ENCODE data around the gene ZNF599. TPM values are rescaled to one million over a fixed set of nuclear protein-coding genes. Genes with fewer than 3 reads are reported as not detected.

ZNF599 gene
- total and polyA plus RNA-seq, 12 donors = 2.6 to 5.0 (median 3.5) TPM

DNA sequence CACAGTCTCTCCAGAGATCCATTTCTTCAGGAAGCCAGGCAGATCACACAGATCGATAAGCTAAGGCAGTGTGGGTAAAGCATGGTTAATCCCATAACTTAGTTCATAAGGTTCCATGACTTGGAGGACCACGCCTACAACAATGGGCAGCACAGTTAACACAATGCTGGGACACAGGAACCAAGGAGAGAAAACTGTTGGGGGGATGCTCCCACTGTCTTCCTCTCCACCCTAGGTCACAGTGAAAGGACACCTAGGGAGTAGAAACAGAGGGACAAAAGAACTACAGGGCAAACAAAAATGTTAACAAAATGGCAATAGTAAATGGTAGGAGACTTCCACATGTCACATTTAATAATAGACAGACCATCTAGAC lies 59.8 kb downstream of the ZNF599 start:
- DNase-seq (no peak), ATAC-seq (no peak)
- H3K4me3 ChIP-seq = no peak overlapping the region
- H3K27me3 ChIP-seq = peaks cover 0 to 9% (median 0%) of the 10 kb centered on the region in 7 donors
- WGBS, 2 donors = 82 to 89% methylated on average over 2 of the region's 2 CpGs
- intact Hi-C loops (cut with DNase I) = loop anchor here in 9 of 10 donors (1.0 to 10.0 kb wide), 7 partner anchors 73 to 212 kb away; no protein-coding TSS in a partner anchor
- H3K27ac ChIP-seq = no peak overlapping the region
- peaks cover 0 to 6% (median 0%) of the 10 kb centered on the region in 9 donors for H3K4me1 ChIP-seq
- H3K36me3 ChIP-seq = no peaks in the 10 kb centered on the region
- TF ChIP-seq, protein P1, sequence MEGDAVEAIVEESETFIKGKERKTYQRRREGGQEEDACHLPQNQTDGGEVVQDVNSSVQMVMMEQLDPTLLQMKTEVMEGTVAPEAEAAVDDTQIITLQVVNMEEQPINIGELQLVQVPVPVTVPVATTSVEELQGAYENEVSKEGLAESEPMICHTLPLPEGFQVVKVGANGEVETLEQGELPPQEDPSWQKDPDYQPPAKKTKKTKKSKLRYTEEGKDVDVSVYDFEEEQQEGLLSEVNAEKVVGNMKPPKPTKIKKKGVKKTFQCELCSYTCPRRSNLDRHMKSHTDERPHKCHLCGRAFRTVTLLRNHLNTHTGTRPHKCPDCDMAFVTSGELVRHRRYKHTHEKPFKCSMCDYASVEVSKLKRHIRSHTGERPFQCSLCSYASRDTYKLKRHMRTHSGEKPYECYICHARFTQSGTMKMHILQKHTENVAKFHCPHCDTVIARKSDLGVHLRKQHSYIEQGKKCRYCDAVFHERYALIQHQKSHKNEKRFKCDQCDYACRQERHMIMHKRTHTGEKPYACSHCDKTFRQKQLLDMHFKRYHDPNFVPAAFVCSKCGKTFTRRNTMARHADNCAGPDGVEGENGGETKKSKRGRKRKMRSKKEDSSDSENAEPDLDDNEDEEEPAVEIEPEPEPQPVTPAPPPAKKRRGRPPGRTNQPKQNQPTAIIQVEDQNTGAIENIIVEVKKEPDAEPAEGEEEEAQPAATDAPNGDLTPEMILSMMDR (IDR thresholded peaks at IDR 0.05) = no peak
- H3K9me3 ChIP-seq = peaks cover 0 to 32% (median 0%) of the 10 kb centered on the region in 11 donors

DNA sequence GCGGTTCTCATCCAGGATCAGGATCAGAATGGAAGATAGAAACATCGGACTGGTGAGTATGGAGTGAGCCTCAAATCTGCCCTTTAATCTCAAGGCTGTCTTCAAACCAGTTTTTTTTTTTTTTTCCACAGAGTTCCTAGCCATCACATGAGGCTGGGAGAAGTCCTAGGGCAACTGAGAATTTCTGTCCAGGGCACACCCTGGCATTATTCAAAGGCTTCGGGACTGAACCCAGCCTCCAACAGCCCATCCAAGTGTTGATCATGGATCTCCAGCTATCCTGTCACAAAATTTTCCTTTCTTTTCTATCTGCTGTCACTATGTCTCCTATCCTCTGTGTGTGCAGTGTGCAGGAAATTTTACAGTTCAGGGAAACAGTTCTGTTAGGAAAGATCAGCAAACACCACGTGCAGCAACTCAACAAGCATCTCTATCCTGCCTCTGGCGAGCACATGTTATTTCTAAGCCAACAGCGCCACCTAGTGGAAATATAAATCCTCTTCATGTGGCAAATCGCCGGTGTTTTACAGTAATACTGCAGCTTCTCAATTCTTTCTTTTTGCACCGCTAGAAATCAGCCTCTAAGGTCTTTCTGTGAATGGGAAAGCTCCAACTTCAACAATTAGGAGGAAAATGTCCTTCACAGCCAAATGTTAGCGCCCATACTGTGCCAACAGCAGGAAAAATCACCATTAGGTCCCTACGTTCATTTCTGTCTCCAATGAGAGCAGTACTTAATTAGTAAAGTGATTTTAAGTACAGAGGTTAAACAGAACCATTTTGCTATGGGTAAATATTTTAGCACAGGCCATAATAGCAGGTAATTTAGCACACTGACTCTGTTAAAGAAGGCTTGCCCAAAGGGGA lies 60.4 kb downstream of the ZNF599 start:
- Histone ChIP-seq H3K27me3 (peaks cover 0 to 9% (median 0%) of the 10 kb centered on the region in 7 donors), H3K27ac (no peak overlapping the region), H3K4me3 (no peak overlapping the region), H3K9me3 (peaks cover 0 to 32% (median 0%) of the 10 kb centered on the region in 11 donors), H3K4me1 (peaks cover 0 to 6% (median 0%) of the 10 kb centered on the region in 9 donors), H3K36me3 (no peaks in the 10 kb centered on the region)
- TF ChIP-seq, protein P1 (IDR thresholded peaks at IDR 0.05) = peak; percentile 76 to 87 (median 85)
- ATAC-seq (peak; percentile 68 to 82 (median 74)), DNase-seq (peak in 1 of 2 donors; percentile 76)
- 34% methylated on average over 11 of the region's 11 CpGs for WGBS, 2 donors
- intact Hi-C loops (cut with DNase I) = loop anchor here (1.0 to 10.0 kb wide), 8 partner anchors 72 to 212 kb away; no protein-coding TSS in a partner anchor

DNA sequence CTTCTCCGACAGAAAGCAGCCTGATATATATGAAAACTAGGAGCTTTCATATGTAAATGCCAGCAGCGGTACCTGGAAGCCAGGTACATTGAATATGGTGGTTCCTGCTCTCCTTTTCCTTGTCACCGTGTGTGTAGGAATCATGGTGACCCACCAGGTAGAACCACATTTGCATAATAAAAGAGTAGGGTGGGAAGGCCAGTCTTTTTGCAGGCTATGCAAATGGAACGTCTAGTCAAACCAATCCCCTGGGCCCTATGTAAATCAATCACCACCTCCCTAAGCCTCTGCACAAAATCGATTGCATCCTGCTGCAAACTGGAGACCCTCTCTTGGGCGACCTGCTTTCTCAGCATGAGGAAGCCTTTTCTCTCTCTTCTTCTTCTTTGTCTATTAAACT lies 61.1 kb downstream of the ZNF599 start:
- Histone ChIP-seq H3K4me3 (no peak overlapping the region), H3K36me3 (no peaks in the 10 kb centered on the region), H3K27ac (no peak overlapping the region), H3K27me3 (peaks cover 0 to 9% (median 0%) of the 10 kb centered on the region in 7 donors), H3K9me3 (peaks cover 0 to 36% (median 0%) of the 10 kb centered on the region in 11 donors), H3K4me1 (peaks cover 0 to 6% (median 0%) of the 10 kb centered on the region in 9 donors)
- DNase-seq (no peak), ATAC-seq (no peak)
- WGBS, 2 donors = 64 to 69% methylated on average over 6 of the region's 6 CpGs
- TF ChIP-seq, protein P1 (IDR thresholded peaks at IDR 0.05) = no peak
- intact Hi-C loops (cut with DNase I) = loop anchor here (1.0 to 10.0 kb wide), 7 partner anchors 73 to 211 kb away; no protein-coding TSS in a partner anchor

Other genes with a start within 250 kb of the ZNF599 start
- gene SCGB2B2, start 96.1 kb downstream of the ZNF599 start, total RNA-seq = under 1 TPM; 0.12 to 0.94 (median 0.71) TPM
- gene SCGB2B2, start 96.1 kb downstream of the ZNF599 start, polyA plus RNA-seq = under 1 TPM; 0.06 to 0.66 TPM
- gene ZNF302, start 95.5 kb downstream of the ZNF599 start, total RNA-seq = 10 to 100 TPM; 29.1 to 42.5 (median 32.6) TPM
- 10 to 100 TPM; 20.4 to 41.1 TPM for gene ZNF302, start 95.5 kb downstream of the ZNF599 start, polyA plus RNA-seq
- gene ZNF181, start 39.0 kb downstream of the ZNF599 start, total RNA-seq = 10 to 100 TPM; 16.4 to 27.6 (median 19.2) TPM
- gene ZNF181, start 39.0 kb downstream of the ZNF599 start, polyA plus RNA-seq = 1 to 10 TPM; 6.2 to 8.5 TPM
- gene ZNF30, start 153.7 kb upstream of the ZNF599 start, total RNA-seq = 1 to 10 TPM; 1.6 to 4.5 (median 2.6) TPM
- 1 to 10 TPM; 1.4 to 4.1 TPM for gene ZNF30, start 153.7 kb upstream of the ZNF599 start, polyA plus RNA-seq
- gene ZNF792, start 191.0 kb upstream of the ZNF599 start, total RNA-seq = 1 to 10 TPM; 2.0 to 5.9 (median 4.0) TPM
- 1 to 10 TPM; 1.6 to 1.7 TPM for gene ZNF792, start 191.0 kb upstream of the ZNF599 start, polyA plus RNA-seq
- 10 to 100 TPM; 19.5 to 49.4 (median 30.3) TPM for gene GRAMD1A, start 227.1 kb upstream of the ZNF599 start, total RNA-seq
- gene GRAMD1A, start 227.1 kb upstream of the ZNF599 start, polyA plus RNA-seq = 10 to 100 TPM; 38.7 to 40.9 TPM

Measured in heart right ventricle (tissue), 16 donors.